HUES48 (cell line): ENCODE measurements around the gene PEX12.
"Not testable (repeated sequence)": the region's sequence is repeated elsewhere in the genome, so short reads cannot be mapped to it uniquely, and the experiment has no call there.

Source experiments
- H3K27ac ChIP-seq: one replicate; pipeline ENCODE4 v1.7.0; 2013; ENCODE audit warnings: low read depth, low read length, inconsistent platforms
- H3K27me3 ChIP-seq: 2 replicates; pipeline ENCODE4 v1.6.1; 2013; ENCODE audit warnings: mild to moderate bottlenecking, low read length; ENCODE audit not compliant: control insufficient read depth, insufficient read depth
- H3K36me3 ChIP-seq: 2 replicates; pipeline ENCODE4 v1.6.1; 2013; ENCODE audit warnings: low read length; ENCODE audit not compliant: control insufficient read depth, insufficient read depth
- H3K4me1 ChIP-seq: 2 replicates; pipeline ENCODE4 v1.6.1; 2013; ENCODE audit warnings: mild to moderate bottlenecking, low read length; ENCODE audit not compliant: control insufficient read depth, insufficient read depth
- H3K4me3 ChIP-seq: 2 replicates; pipeline ENCODE4 v1.5.1; 2013; ENCODE audit warnings: mild to moderate bottlenecking, low read depth, low read length
- H3K9ac ChIP-seq: 2 replicates; pipeline ENCODE4 v1.6.1; 2013; ENCODE audit warnings: mild to moderate bottlenecking, low read depth, low read length, moderate library complexity
- H3K9me3 ChIP-seq: 2 replicates; pipeline ENCODE4 v1.6.1; 2013; ENCODE audit warnings: low read length; ENCODE audit not compliant: control insufficient read depth, insufficient read depth

Gene PEX12

DNA sequence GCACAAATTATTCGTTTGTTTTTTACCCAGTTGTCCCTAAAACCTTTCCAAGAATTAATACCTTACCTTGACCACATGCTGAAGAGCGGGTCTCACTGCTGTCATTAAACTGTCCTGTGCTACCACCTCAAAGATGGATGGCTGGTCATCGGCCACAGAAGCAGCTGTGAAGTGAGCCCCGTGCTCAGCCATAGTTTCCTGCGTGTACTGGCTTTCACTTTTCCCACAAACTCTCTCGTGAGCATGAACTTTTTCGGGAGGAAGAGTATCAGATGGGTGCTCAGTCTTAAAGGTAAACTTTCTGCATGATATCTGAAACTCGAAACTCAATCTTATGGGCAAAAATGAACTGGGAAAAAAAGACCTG is 558 bp downstream of the PEX12 start:
- H3K9me3 ChIP-seq, result no peaks in the 10 kb centered on the region
- peak overlapping the region; percentile 98 for H3K4me3 ChIP-seq
- peaks cover 3% of the 10 kb centered on the region; the same call in 1 of the 2 replicates for H3K4me1 ChIP-seq
- H3K27me3 ChIP-seq, result no peaks in the 10 kb centered on the region
- peak overlapping the region; percentile 27 for H3K9ac ChIP-seq
- H3K36me3 ChIP-seq, result peaks cover 25% of the 10 kb centered on the region
- H3K27ac ChIP-seq, result peak overlapping the region; percentile 93

DNA sequence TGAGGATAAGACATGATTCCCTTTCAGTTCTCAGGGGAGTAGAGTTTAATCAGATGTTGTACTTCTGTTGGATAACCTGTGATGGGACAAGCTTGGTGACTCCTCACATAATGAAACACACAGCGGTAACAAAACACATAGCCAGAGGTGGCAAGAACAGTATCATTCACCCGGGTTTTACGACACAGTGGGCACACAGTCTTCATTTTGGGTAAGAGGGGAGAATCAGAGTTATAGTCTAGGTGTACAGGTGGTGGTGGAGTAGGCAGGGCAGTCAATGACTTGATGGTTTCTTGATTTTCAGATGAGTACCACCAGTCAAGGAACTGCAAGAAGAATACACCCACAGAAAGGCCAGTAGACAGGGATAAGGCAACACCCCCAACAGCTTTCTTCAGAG is 2.6 kb downstream of the PEX12 start:
- Histone ChIP-seq H3K4me1 (peaks cover 3% of the 10 kb centered on the region; the same call in 1 of the 2 replicates), H3K4me3 (no peak overlapping the region), H3K36me3 (peaks cover 30% of the 10 kb centered on the region)

DNA sequence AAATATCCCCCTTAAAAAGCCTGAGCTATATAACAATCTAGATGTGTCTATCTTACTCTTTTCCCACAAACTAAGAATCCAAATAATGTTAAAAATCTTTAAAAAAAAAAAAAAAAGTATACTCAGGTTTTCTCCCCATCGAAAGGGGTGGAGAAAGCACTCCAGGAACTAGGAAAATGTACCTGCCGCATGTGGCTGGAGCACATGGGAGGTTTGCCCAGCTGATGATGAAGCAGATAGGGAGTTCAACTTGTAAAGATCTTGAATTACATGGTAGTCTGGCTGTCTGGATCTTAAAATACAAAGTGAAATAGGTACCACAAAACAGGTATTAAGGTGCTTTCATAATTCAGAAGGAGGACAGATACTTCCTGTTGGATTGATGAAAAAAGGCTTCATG is 9.0 kb downstream of the PEX12 start:
- Histone ChIP-seq H3K27me3 (no peaks in the 10 kb centered on the region), H3K9me3 (no peaks in the 10 kb centered on the region), H3K27ac (no peak overlapping the region), H3K9ac (no peak overlapping the region), H3K36me3 (peaks cover 15% of the 10 kb centered on the region), H3K4me1 (no peaks in the 10 kb centered on the region; the same call in 1 of the 2 replicates), H3K4me3 (peak overlapping the region; percentile 98)

More for the DNA sequence above, 2.6 kb downstream of the PEX12 start:
- Histone ChIP-seq H3K9ac (no peak overlapping the region), H3K9me3 (no peaks in the 10 kb centered on the region), H3K27ac (no peak overlapping the region), H3K27me3 (no peaks in the 10 kb centered on the region)

DNA sequence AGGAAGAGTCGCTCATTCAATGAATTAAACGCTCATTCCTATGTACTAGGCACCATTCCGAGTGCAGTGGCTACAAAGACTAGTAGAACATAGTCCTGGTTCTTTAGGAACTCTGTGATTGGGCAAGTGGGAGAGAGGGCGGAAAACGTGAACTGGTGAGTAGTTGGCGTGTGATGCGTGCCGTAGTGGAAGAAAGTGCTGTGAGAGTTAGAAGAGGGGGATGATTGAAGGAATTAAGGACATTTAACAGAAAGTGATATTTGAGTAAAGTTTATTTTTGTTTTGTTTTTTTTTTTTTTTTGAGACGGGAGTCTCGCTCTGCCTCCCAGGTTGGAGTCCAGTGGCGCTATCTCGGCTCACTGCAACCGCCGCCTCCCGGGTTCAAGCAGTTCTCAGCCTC is 9.8 kb downstream of the PEX12 start:
- Histone ChIP-seq H3K4me1 (no peaks in the 10 kb centered on the region; the same call in 1 of the 2 replicates), H3K27me3 (no peaks in the 10 kb centered on the region), H3K27ac (peak overlapping the region; percentile 84), H3K4me3 (peak overlapping the region; percentile 98), H3K9me3 (no peaks in the 10 kb centered on the region), H3K9ac (peak overlapping the region; percentile 93), H3K36me3 (peaks cover 7% of the 10 kb centered on the region; the same call in 1 of the 2 replicates)

DNA sequence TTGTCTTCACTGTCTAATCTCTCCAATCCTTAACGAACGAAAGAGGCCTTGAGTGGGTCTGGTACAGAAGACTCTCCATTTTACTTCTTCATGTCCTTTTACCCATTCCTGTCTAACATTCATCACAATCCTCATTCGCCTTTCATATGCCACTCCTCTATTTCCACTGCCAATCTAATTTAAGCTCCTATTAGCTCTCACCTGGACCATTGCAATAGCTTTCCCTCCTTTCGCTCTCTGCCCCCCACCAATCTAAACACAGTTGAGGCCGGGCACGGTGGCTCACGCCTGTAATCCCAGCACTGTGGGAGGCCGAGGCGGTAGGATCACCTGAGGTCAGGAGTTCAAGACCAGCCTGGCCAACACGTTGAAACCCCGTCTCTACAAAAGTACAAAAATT is 11.4 kb downstream of the PEX12 start:
- Histone ChIP-seq H3K4me3 (peak overlapping the region; percentile 98; the same call in 1 of the 2 replicates), H3K9ac (no peak overlapping the region), H3K36me3 (no peaks in the 10 kb centered on the region), H3K9me3 (no peaks in the 10 kb centered on the region), H3K4me1 (no peaks in the 10 kb centered on the region; the same call in 1 of the 2 replicates), H3K27me3 (no peaks in the 10 kb centered on the region), H3K27ac (no peak overlapping the region)

DNA sequence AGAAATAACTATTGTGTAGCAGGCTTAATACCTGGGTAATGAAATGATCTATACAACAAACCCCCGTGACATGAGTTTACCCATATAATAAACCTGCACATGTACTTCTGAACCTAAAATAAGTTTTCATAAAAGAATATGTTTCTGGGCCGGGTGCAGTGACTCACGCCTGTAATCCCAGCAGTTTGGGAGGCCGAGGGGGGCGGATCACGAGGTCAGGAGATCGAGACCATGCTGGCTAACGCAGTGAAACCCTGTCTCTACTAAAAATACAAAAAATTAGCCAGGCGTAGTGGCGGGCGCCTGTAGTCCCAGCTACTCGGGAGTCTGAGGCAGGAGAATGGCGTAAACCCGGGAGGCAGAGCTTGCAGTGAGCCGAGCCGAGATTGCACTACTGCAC is 15.2 kb downstream of the PEX12 start:
- not testable (repeated sequence) for H3K36me3 ChIP-seq, H3K27me3 ChIP-seq, H3K27ac ChIP-seq, H3K9me3 ChIP-seq, H3K9ac ChIP-seq, H3K4me1 ChIP-seq, H3K4me3 ChIP-seq

DNA sequence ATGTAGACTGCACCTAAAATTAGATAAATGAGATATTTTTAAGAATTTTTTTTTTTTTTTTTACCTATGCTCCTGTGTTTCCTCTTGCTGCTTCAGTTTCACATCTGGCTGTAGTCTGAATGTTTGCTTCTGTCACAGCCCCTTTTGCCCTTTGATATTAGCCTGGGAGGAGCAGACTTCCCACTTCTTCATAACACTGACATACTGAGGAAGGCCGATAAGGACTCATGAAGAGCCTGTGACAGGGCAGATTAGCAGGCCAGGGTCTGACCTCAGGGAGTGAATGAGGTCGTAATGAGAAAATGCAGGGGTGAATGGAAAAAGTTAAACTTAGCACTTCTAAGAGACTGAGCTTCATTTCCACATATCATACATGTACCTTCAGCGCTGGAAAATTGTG is 17.7 kb downstream of the PEX12 start, which contains the start of gene SLFN14:
Gene SLFN14 (minus strand): TSS at position 117 of the 400 bp plus-strand sequence. CDS start 2,757 bp downstream, outside the sequence.
- Histone ChIP-seq H3K4me3 (no peak within 1 kb of the TSS), H3K27ac (no peak within 1 kb of the TSS)

DNA sequence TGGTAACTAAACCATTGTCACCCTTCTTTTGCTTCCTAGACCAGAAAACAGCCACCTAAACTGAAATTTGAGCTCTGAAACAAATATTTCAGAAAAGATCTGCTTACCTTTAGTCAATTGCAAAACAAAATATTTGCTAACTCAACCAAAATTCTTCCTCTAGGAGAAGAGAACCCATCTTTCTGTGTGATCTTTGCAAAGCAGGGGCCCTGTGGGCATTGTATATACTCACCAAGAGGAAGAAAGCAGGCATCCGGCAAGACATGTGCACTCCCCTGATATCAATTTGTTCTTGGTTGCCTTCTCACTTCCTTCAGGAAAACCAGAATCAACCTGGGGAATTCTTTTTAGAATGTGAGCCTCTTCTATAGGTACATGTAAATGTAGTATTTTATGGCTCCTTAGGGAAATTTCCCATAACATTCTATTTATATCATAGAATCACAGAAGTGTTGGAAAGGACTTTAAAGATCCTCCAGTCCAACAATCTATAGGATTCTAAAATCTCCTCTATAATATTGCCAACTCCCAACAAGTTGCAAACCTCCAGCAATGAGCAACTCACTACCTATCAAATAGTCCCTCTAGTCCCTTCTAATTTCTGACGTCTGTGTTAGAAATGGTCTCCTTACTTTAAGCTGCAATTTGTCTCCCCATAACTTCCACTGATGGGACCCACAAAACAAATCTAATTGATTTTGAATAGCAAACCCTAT is 18.7 kb downstream of the PEX12 start:
- Histone ChIP-seq H3K36me3 (no peaks in the 10 kb centered on the region), H3K27ac (no peak overlapping the region), H3K9me3 (no peaks in the 10 kb centered on the region), H3K27me3 (no peaks in the 10 kb centered on the region), H3K4me1 (no peaks in the 10 kb centered on the region), H3K4me3 (no peak overlapping the region), H3K9ac (no peak overlapping the region)

More for the DNA sequence above, 17.7 kb downstream of the PEX12 start, which contains the start of gene SLFN14:
- H3K4me1 ChIP-seq, result no peaks in the 10 kb centered on the region
- no peaks in the 10 kb centered on the region for H3K27me3 ChIP-seq
- H3K9me3 ChIP-seq, result no peaks in the 10 kb centered on the region
- H3K9ac ChIP-seq, result no peak within 1 kb of the TSS
- no peaks in the 10 kb centered on the region for H3K36me3 ChIP-seq

DNA sequence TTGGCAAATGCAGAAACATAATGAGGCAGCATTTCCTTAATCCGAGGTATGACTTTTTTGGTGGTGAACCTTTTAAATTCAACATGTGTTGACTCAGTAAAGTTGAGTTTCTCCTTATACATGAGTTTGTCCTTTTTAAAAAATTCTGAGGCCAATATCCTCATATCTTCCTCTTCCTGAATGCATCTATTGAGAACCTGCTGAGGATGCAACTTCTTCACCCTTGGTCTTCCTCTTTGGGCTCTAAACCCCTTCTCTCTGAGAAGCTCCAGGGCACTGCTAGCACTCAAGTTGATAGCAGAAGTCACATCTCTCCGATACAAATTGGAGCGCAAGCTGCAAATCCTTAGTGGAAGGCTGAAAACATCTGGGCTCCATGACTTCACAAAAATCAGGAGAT is 21.0 kb downstream of the PEX12 start:
- Histone ChIP-seq H3K27ac (no peak overlapping the region), H3K27me3 (no peaks in the 10 kb centered on the region), H3K9ac (no peak overlapping the region), H3K36me3 (no peaks in the 10 kb centered on the region), H3K9me3 (no peaks in the 10 kb centered on the region), H3K4me1 (no peaks in the 10 kb centered on the region), H3K4me3 (no peak overlapping the region)

DNA sequence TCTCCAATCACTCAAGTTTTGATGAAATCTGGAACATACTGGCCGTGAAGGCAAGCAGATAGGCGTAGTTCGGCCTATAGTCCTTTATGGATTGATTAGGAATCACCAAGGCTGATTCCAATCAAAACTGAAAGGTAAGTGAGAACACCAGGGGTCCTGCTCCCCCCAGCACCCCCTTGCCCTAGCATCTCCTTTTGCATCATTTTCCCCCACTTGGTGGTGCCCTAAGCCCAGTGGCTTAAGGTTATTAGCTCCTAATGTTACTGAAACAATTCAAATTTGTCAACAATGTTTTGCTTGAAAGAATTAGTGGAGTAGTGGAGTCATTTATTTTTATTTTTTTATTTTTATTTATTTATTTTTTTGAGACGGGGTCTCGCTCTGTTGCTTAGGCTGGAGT is 22.7 kb downstream of the PEX12 start:
- H3K36me3 ChIP-seq, result no peaks in the 10 kb centered on the region
- no peaks in the 10 kb centered on the region for H3K9me3 ChIP-seq
- H3K9ac ChIP-seq, result no peak overlapping the region
- no peak overlapping the region for H3K4me3 ChIP-seq
- no peak overlapping the region for H3K27ac ChIP-seq
- no peaks in the 10 kb centered on the region for H3K27me3 ChIP-seq
- H3K4me1 ChIP-seq, result no peaks in the 10 kb centered on the region

DNA sequence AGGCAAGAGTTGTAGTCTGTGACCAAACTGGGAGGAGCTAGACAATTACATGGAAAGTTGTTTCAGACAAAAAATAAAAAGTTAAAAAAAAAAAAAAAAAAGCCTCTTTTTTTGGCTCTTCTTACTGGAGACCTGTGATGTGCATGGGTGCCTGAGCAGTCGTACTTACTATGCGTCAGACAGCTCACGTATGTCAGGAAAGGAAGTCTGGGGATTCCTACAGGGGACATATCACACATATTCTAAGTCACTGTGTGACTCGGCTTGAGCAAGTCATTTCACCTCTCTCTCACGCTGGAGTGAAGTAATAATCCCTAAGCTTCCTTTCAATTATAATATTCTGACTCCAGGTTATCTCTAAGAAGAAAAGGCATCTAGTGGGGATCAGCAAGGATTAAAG is 23.7 kb downstream of the PEX12 start:
- H3K36me3 ChIP-seq, result no peaks in the 10 kb centered on the region
- no peaks in the 10 kb centered on the region for H3K9me3 ChIP-seq
- H3K4me3 ChIP-seq, result no peak overlapping the region
- H3K27me3 ChIP-seq, result no peaks in the 10 kb centered on the region
- H3K9ac ChIP-seq, result no peak overlapping the region
- H3K27ac ChIP-seq, result no peak overlapping the region
- H3K4me1 ChIP-seq, result no peaks in the 10 kb centered on the region
